CD4-positive, alpha-beta T cell treated with Interleukin-1 beta for 1 hour (primary cell): Measurements from ENCODE around the gene DOCK1.

Experiments used
- DNase-seq, 2 donors: peaks; one replicate each; pipeline ENCODE4 v3.0.0-alpha.2; 2020 to 2022

DOCK1 gene

DNA sequence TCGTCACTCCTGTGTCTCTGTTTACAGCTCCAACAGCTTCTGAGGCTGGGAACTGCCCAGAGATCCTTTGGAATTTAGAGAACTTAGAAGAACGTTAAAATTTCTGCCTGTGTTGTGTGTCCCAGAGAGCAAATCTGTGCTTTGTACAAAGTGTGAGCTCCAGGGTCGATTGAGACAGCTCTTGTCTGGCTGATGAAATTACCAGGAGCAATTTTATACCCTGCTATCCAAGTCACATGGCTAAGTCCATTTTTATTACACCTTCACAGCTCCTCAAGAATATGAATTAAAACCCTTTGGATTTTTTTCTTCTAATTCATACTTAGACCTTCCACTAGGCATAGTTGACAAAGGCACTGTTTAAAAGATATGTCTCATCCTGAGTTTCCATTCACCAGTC is 337.7 kb downstream of the DOCK1 start:
- DNase-seq, result no peak

DNA sequence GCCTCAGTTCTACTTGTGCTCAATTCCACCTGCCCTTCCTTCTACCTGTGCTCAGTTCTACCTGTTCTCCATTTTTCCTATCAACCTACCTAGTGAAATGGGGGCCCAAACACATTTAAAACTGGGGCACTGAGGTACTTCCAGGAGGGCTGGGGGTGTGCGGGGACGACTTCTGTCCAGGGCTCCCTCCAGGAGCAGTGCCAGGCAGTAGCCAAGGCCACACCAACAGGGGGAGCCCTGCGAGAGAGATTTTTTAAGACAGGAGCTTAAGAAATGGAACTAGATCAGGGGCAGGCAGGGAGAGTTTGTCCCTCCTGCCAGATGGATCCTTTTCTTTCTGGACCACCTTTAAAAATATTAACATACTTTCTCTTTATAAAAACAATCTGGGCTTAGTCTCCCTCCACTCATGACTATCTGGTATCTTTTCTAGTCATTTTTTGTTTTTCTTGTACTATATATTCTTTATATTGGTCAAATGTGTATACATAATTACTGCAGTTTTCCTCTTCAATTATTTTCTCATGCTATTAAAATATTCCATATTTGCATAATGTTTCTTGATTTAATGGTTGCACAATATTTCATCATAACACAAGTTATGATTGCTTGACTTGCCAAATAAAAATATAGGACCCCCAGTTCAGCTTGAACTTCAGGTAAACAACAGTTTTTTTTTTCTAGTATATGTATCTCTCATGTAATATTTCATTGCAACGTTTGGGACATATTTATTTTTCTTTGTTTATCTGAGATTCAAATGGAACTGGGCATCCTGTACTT is 338.5 kb downstream of the DOCK1 start:
- DNase-seq, result peak; percentile 4 to 34

DNA sequence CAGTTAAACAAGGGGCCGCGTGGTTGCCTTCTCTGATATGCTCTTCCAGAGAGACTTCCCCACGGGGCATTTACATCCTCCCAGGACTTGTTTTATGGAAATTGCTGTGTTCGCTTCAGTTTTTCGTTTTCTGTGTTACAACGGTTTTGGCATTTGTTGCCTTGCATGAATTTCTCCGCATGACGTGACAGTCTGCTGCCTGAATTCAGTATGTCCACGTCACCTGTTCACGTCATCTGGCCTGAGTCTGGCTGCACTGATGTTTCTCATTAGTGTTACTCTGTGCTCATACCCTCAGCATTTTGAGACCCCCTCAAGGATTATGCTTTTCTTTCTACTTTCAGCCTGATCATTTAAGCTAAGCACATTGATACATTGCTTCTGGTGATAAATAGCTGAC is 340.2 kb downstream of the DOCK1 start:
- no peak for DNase-seq

DNA sequence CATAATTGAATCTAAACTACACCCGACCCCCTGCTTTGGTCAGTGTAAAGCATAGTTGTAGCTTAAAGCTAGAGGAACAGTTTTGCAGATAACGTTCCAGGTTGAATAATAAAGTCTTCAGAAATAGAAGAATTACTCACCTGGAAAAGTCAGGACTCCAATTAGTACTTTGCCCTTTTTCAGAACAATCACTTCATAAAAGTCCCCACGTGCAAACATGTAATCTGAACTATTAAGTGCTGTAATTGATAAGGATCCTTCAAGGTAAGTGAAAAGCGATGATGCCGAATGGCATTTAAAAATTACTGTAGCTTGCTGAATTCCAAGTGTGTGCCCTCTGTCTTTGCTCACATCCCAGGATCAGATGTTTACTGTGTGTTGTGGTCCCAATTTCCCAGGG is 344.8 kb downstream of the DOCK1 start:
- DNase-seq, result no peak

DNA sequence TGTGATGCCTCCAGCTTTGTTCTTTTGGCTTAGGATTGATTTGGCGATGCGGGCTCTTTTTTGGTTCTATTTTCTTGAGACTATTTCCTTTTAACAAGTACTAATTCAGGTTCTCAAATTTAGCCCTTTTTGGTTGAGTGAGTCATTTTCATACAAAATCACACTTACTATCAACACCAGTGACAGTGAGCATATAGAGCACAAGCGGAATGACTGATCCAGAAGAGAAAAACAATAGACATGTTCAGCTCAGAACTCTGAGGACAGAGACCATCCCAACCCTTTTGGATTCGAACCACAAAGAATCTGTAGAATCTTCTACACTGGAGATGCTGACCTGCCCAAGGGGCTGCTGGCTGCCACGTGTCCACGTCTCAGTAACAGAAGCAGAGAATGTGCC is 347.6 kb downstream of the DOCK1 start:
- no peak for DNase-seq

DNA sequence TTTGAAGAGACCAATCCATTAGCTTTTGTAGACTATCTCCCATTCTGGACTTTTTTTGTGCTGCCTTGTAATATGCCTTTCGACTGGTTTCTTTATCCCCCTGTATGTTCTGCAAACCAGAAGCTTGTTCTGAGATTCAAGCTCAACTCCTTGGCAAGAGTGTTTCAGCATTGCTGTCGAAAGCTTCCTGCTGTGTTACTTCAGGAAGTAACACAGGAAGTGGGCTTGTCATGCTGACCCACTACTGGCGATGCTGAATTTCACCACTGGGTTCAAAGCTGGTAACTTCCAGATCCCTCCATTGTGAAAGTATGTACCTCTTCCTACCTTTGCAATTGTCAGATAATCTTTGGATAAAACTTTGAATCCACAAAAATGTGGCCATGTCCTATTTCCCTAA is 349.0 kb downstream of the DOCK1 start:
- peak; percentile 10 to 23 for DNase-seq

DNA sequence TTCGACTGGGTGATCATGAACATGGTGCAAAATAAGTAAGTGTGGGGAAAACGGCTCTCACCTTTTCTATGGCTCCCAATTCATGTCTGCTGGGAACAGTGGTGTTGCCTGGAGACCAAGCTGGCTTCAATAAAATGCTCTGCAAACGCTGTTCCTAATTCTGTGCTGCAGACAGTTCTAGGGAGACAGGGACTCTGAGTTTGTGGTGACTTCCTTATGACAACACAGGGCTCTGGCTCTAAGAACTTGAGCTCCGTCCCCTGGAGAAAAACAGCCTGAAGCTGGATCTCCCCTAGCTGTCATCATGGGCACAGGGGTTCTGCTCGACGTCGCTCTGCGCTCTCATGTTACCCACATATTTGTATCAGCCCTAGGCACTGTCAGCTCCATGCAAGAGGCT is 352.2 kb downstream of the DOCK1 start:
- DNase-seq, result no peak

DNA sequence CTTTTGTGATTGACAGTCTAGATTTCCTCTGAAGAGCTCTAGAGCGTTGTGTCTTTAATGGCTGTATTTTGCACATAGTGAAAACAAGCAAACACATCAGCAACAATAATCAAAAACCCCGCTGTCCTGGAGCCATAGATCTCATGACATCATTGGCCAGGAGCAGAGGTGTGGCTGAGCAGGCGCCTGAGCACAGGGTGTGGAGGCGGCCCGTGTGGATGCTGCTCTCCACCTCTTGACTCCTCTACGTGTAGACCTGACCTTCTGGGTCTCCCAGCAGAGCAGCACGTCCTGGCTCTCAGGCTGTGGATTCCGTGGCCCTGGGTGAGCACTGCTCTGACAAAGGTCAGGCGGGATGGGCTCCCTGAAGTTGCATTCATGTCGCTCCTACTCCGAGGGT is 354.1 kb downstream of the DOCK1 start:
- DNase-seq, result no peak

DNA sequence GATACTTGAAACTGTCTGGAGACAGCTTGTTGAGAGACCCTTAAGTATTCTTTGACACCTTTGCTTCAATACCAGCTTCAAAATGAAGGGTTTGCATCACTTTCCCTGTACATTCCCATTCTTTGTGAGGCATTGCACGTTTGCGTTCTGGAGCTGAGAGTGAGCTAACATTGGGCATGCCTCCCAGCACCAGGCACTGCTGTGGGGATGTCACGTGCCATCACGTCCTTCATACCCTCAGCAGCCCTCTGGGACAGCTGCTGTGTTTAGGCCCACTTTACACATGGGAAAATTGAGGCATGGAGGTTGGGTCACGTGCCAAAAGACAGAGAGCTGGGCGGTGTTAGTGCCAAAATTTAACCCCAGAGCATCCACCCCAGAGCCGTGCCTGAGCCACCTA is 357.4 kb downstream of the DOCK1 start:
- no peak for DNase-seq

DNA sequence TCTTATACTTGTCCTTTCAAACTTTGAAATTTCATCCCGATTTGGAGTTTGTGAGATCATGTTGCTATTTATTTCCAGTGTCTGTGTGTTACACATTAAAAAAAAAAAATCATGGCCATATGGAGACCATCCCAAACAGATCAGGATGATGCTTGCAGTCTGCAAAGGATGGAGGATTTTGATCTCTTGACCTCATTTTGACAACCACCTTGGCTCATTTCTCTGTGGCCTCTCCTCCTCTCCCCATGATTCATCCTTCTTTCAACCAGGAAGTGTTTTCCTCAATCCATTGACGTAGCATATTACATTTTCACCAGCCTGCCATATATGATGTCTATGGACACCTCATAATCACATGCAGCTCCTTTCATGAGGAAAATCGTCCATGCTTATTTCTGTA is 360.1 kb downstream of the DOCK1 start:
- DNase-seq, result no peak

DNA sequence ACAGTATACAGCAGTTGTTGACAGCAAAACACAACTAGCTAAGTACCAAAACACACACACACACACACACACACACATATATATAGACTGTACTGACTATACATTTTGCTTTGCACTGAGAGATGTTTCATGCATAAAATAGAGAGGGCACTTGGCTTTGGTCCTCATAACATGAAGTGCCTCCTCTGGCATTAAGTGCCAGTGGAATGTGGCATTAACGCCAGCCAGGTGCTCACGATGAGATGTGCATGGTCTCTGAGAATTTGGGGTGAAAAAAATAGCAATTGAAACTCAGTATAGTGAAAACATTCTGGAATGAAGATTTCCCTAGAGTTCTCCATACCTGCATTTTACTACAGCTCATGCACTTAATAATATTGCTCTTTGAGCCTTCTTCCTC is 361.2 kb downstream of the DOCK1 start:
- DNase-seq, result no peak

DNA sequence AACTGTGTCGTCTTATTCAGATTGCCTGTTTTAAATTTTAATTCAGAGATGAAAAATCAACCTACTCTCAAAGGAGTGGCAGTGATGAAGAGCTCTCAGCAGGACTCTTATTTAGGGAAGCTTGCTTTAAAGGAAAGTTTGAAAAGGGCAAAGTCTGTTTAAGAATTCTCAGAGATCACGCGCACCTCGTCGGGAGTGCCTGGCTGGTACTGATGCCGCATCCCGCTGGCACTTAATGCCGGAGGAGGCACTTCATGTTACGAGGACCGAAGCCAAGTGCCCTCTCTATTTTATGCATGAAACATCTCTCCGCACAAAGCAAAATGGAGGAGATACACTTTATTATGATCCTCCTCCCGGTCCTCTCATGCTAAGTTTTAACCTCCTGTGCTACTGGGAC is 362.2 kb downstream of the DOCK1 start:
- DNase-seq, result no peak

DNA sequence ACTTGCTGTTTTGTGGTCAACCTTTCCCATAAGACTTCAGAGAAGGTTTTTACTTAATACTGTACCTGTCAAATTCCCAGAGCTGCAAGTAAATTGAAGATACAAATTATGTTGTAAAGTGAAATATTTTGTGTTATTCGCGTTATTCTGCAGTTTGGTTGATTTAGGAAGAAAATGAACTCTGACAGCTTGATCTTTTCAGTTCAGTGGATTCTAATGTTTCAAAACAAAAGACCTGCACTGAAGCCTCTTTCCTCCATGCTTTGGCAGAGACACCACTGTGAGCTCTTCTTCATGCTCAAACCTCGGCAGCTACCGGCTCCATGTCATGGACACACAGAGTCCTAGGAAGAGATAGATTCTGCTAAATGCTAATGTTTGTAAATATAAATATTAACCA is 366.8 kb downstream of the DOCK1 start:
- no peak for DNase-seq

DNA sequence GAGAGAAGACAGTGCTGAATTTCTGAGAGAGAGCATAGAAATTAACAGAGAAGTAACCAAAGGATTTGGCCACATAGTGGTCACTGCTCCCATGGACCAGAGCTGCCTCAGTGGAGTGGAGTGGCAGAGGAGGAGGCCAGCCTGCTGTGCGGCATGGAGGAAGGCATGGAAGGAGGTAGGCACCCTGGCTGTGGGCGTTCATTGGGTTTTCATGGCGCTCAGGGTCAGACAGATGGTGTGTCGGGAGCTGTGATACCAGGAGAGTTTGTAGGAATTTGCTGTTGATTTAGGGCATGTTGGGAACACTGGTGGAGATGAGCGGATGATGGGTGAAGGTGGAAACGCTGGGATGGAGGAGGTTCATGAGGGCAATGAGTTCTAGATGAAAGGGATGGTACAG is 370.0 kb downstream of the DOCK1 start:
- DNase-seq, result no peak

DNA sequence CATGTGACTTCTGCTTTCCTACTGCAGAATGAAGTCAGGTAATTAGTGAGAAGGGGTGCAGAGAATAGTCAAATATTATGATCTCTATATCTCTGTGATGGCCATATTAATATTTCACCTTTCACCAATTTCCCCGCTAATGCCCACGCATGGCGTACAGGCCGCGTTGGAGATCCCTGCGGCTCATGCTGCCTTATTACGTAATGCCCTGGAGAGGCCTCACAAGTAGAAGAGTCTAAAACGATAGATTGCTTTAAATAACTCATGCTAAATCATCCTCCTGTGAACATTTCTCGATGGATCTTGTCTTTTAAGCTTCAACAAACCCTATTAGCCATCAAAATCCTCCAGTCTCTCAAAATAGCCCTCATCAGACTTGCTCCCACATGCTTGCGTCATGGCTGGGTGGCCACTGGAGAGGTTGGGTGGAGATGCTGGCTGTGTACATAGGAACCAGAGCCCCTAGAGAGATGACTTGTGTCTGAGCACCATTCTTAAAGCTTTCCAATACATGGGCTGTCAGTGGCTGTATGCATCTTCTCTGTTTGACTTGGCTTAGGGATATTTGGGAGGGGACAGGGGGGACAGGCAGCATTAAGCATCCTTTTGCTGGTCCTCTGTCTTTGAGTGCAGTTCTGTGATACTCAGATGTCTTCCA is 370.7 kb downstream of the DOCK1 start:
- no peak for DNase-seq

DNA sequence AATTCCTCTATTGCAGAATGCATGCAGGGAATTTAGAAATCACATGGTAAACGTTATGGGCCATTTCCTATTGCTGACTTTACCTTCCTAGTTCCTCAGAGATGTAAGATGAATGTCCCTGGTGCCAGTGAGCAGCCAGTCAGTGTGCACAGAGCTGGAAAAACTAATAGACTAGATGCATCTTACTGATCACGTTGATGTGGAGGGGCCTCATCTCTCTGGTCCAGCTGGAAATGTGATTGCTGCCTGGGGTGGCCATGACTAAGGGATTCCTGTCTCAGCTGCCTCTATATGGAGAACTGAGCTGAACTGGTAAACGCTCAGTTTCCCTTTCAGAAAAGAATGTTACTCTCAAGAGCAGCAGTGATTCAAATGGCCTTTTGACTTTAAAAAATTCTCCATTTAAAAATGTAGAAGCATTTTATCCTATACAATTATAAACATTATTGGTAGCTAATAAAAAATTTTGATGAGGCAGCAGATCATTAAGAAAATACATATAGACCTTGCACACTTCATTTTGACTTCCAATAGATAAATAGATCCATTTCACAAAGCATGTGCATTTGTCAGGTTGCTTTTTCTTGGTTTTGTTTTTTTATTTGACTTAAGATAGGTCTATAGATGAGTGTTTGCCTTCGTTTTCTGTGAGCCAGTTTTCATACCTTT is 371.7 kb downstream of the DOCK1 start:
- no peak for DNase-seq

DNA sequence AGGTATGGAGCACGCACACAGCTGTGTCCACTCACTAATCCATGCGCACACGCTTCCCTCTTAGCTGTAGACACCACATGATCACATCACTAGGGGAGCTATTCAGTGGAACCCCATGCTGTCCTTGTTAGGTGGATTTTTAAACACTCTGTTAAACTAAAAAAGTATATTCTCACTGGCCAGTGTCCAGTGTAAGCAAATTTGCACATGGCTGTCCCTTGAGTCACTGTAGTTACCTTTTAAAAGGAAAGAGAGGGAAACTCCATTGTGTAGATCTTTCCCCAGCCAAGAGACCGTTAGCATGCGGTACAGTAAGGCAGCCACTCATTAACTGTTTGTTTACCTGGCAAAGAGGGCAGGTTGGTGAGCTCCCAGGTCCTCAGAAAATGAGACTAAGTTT is 372.8 kb downstream of the DOCK1 start:
- DNase-seq, result no peak

DNA sequence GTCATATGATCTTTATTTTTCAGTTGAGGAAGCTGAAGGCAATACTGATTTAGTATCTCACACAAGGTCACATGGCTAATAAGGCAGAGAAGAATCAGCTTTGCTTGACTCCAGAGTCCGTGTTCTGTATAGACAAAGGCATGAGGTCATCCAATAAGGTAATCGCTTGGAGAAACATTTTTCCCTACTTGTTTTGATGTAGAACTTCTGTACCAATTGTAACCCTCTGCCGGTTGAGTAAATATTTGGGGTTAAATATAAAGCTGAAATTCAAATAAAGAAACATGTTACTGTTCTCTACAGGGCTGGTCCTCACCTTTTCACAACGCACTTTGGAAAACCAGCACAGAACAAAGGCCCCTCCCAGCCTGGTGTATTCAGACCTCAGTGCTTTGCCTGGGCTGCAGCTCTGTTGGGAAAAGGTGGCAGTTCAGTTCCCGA is 374.1 kb downstream of the DOCK1 start:
- no peak for DNase-seq

DNA sequence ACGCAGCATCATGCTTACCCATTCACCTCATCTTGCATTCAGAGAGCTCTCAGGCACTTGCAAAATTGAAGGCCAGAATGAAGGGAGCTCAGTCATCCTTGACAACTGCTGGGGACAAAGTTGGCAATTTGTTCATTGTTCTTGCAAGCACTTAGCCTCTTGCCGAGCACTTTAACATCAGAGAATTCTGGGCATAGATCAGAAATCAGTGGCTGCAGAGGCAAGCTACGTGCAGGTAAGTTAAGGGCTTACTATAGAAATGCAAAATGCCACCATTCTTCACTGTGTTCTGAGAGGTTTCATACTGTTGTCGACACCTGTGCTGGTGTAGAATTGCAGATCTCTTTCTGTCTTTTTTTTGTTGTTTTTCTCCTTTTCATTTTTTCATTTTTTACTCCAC is 375.2 kb downstream of the DOCK1 start:
- DNase-seq, result no peak

DNA sequence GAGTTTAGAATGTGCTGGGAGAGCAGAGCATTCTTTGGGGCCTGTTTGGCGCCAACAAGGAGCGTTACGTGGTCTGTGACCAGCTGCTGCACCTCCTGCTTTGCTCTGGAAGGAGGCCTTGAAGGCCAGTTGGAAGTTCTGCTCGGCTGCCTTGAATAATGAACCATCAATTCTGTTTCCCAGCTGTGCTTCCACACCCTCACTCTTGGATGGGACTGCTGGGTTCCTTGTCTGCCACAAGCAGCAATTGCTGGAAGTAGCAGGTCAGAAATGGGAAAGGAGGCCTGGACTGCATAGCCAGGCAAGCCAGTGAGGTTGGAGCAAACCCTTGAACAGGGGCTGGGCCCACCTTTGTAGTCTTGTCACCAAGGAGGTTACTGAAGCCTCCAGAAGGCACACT is 377.8 kb downstream of the DOCK1 start:
- no peak for DNase-seq

DNA sequence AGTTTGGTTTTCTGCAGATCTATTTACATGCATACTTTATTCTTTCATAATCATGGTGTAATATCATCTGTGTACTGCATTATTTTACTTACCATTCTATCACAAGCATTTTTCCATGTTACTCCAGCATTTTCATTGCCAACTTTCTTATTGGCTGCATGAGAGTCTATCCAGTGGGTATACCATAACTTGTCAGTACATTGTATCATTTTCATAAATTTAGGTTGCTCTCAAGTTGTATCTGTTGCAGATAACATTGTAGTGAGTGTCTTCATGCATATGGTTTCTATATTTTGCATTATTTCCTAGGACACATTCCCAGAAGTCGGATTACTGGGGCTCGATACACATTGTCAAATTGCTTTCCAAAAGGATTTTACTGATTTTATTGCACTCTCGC is 378.3 kb downstream of the DOCK1 start:
- DNase-seq, result no peak

DNA sequence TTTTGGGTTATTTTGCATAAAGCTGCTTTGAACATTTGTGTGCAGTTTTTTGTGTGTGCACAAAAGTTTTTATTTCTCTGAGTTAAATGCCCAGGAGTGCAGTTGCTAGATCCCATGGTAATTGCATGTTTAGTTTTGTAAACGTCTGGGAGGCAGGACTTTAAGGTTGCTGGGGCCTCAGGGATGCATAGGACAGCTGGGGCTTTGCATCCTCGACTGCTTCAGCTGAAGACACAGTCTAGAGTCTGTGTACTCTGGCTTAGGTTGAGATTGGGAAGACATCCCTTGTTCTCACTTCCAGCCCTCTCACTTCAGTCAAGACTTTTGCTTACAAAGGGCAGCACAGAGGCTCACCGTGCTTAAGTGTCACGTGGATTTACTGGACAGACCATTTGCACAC is 385.6 kb downstream of the DOCK1 start:
- no peak for DNase-seq

DNA sequence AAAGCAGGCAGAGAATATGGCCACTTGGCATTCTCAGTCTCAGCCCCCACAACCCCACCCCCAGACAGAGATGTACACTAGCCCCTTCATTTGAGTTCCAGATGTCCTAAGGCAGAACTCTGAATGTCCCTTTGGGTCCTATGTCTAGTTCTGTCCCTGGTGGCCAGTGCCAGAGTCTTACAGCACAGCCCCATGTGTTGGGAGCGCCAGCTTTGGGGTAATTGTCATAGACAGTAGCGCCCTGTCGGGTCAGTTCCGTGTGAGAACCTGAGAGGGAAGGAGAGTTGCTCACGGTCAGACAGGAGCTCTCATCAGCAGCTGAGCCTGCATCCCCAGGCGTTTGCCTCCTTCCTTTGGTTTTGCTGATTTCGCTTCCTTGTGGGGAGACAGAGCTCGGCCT is 386.1 kb downstream of the DOCK1 start:
- DNase-seq, result no peak

DNA sequence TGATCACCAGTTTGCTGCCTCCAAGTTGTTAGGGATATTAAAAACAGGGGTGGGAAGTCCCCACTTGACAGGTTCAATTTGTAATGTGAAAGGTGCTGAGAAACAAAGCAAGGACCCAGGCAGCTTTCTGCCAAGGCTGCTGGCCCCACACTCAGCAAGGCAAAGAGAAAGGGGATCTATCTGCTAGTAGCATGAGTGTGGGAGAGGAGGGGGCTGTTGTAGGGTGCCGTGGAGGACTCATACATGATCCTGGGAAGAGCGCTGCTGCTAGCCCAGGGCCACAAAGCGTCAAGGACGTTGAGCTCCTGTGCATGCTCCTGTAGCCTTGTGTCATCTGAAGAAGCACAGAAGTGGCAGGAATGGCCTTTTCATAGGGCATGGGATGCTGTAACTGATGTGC is 387.7 kb downstream of the DOCK1 start:
- DNase-seq, result no peak
